ENCODE data around the gene QSER1.

DNA sequence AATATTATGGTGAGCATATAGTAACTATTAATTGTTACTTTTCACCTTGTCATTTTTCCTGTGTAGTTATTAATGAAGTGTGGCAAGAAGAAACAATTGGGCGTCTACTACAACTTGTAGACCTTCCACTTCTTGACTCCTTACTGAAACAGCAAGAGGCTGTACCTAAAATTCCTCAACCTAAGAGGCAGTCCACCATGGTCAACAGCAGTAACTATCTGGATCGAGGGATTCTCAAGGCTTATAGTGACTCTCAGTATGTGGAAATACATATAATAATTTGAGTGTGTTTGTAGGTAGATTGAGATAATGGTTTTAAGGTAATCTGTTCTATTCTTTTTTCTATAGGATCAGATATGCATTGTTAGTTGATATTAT is 135.9 kb downstream of the QSER1 start:
- TF ChIP-seq GATA3 (IDR thresholded peaks at IDR 0.05; ENCODE audit: low read depth, low read length): no peak
- TF ChIP-seq GATA2 (IDR thresholded peaks at IDR 0.05; ENCODE audit: low read depth, low read length): no peak
